GM12872 (cell line): ENCODE results near the gene ABCG1.

Experiments
- TF ChIP-seq, protein P1 (sequence below): IDR thresholded peaks from 3 replicates; pipeline ENCODE4 v1.5.1; 2011; ENCODE audit warnings: low read depth, mild to moderate bottlenecking, low read length, moderate library complexity; ENCODE audit not compliant: insufficient read depth

Gene ABCG1

DNA sequence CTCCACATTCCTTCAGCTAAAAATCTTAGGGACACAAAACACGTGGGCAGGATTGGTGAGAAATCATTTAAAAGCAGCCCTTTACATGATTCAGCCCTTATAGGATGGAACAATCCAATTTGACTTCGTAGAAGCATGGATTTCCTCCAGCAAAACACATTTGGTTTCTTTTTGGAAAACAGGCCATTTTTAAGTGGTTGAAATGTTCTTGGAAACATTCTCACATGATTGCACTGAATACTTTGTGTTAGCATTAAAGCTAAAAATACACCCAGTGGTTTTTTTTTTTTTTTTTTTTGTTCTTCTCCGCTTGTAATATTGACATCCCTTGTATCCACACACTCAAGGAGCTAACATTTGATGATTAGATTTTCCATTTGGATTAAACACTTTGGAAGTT lies 42.1 kb upstream of the ABCG1 start:
- TF ChIP-seq, protein P1, sequence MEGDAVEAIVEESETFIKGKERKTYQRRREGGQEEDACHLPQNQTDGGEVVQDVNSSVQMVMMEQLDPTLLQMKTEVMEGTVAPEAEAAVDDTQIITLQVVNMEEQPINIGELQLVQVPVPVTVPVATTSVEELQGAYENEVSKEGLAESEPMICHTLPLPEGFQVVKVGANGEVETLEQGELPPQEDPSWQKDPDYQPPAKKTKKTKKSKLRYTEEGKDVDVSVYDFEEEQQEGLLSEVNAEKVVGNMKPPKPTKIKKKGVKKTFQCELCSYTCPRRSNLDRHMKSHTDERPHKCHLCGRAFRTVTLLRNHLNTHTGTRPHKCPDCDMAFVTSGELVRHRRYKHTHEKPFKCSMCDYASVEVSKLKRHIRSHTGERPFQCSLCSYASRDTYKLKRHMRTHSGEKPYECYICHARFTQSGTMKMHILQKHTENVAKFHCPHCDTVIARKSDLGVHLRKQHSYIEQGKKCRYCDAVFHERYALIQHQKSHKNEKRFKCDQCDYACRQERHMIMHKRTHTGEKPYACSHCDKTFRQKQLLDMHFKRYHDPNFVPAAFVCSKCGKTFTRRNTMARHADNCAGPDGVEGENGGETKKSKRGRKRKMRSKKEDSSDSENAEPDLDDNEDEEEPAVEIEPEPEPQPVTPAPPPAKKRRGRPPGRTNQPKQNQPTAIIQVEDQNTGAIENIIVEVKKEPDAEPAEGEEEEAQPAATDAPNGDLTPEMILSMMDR: no peak

DNA sequence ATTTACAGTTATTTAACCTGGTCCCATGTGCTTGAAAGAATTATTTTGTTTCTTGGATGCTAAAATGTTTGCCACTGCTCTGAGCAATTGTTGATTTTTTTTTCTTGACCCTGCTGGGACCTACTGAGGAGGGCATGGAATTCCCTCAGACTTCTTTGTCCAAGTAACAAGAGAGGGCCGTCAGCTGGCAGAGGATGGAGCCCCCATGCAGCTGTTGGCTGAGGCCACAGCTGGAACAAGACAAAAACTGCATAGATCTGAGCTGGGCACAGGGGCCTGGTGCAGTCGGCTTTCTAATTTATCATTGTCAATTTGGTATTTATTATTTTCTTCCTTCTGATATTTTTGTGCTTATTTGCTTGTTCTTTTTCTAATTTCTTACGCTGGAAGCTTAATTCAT lies 39.6 kb upstream of the ABCG1 start:
- TF ChIP-seq, protein P1: no peak

DNA sequence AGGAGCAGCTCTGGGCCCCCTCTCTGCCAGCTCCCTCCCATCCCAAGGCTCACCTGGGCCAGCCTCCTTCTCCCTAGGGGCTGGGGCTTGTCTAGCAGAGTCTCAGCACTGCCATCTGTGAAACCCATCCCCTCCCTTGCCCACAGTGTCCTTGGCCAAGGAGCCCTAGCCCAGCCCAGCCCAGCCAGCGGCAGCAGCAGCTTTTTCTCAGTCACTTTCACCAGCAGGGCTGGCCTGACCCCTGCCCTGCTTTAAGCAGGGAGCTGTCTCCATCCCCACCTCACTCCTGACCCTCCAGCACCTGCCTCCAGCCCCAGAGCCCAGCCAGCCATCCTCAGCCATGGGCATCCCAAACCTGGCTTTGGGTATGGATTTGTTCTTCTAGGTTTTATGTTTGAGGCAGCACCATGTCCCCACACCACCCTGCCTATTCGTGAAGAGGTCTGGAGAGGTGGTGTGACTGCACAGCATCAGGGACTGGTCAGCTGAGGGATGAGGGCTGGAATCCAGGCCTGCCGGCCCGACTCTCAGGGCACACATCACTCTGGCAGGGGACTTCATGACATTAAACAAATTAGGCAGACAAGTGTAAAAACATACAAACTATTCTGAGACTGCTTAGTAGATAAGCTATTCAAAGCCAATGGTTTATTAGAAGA lies 36.1 kb upstream of the ABCG1 start:
- TF ChIP-seq, protein P1: no peak

DNA sequence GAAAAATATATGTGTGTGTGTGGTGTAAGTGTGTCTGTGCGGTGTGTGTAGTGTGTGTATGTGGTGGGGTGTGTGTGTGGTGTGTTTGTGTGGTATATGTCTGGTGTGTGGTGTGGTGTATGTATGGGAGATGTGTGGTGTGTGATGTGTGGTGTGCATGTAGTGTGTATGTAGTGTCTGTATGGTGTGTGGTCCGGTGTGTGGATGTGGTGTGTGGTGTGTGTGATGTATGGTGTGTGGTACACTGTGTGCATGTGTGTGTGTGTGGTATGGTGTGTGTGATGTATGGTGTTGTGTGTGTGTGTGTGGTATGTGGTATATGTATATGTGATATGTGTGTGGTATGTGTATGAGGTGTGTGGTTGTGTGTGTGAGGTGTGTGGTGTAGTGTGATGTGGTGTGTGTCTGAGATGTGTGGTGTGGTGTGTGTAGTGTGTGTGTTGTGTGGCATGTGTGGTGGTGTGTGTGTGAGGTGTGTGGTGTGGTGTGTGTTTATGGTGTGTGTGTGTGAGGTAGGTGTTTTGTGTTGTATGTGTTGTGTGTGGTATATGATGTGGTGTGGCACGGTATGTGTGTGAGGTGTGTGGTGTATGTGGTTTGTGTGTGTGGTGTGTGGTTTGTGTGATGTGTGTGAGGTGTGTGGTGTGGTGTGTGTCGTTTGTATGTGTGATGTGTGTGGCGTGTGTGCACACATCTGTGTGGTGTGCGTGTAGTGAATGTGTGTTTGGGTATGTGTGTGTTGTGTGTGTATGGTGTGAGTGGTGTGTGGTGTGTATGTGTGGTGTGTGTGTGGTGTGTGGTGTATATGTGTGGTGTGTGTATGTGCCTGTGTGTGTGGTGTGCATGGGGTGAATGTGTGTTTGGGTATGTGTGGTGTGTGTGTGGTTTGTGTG lies 35.3 kb upstream of the ABCG1 start:
- TF ChIP-seq, protein P1: no peak

DNA sequence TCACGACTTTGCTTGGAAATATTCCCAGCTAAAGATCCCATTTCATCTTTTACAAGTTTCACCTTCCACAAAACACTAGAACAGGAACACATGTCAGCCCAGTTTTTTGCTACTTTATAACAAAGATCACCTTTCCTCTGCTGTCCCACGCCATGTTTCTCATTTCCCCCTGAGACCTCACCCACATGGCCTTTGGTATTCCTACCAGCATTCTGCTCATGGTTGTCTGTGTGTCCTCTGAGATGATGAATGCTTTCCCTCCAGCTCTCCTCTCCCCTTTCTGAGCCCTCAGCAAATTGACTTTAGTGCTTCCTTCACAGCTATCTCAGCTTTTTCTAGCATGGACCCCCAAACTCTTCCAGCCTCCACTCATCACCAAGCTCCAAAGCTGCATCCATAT lies 32.3 kb upstream of the ABCG1 start:
- TF ChIP-seq, protein P1: no peak

DNA sequence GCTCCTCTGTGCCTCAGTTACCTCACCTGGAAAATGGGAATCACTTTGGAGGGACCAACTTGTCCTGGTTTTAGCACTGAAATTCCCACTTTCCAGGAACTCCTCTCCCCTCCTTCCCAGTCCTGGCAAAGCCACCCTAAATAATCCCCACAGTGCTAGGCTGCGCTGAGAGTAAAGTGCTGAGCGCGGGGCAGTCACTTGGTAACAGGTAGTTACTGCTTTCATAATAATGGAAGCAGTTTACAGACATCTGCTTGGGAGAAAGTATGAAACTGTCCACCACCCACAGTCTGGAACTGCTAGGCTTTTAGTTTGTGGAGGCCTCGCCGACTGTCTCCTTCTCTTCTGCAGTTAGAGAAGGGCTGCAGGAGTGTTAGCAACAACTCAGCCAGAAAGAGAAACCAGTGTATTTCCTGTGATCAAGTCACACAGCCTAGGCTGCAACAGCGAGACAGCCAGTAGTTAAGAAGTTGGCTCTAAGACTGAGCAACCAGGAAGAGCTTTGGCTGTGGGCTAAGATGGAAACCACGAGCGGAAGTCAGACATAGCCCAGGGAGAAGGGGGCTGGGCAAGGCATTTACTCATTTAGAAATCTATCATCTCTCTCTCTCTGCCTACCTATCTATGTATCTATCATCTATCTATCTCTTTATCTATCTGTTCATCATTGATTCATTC lies 30.8 kb upstream of the ABCG1 start:
- TF ChIP-seq, protein P1: no peak

DNA sequence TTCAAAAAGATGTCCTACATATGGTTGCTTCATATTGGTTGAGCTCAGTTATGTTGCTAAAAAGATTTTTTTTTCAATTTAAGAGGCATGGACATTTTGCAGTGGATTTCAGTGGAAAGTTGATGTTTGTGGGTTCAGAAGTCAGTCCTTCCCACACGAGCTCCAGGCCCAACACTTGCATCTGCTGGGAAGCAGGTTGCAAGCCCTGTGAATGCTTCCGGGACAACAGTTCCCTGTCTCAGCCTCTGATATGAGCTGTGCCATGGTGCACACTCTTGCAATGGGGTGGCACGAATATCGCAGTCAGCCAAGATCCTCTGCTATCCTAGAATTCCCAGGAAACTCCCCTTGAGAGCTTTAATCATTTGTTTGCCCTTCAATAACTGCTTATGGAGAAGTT lies 30.3 kb upstream of the ABCG1 start:
- TF ChIP-seq, protein P1: no peak
